HG03378 (cell line): ENCODE results near the gene CBLIF.
"Not testable (repeated sequence)": the region's sequence is repeated elsewhere in the genome, so short reads cannot be mapped to it uniquely, and the experiment has no call there.

Experiments used
- ATAC-seq: cut with Tn5 transposase; IDR thresholded peaks from one replicate; pipeline ENCODE4 v1.9.1; 2021; ENCODE audit warnings: mild to moderate bottlenecking, moderate library complexity; ENCODE audit not compliant: unreplicated experiment

CBLIF gene

DNA sequence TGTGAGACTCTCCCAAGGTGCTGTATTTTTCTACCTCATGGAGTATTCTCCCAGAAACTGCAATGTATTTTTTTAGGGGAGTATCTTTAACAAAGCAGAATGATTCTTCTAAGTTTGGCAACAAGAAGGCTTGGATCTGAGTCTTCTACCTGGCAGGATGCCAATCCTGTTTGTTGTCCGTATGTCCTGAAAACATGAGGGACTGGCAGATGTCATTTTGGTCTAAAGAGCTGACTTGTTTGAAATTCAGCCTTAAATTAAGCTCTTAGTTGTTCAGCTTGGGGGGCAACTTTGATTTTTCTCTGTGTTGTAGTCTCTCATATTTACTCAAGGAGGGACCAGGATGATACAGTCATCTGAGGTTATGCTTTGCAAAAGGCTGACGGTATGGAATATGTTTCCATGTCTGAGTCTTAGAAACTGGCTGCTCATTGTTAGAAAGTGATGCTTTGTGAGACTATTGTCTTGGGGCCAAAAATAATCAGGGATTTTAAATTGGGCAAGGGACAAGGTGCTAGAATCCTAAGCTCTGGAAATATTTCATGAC, 44.1 kb downstream of the CBLIF start:
- no peak for ATAC-seq

DNA sequence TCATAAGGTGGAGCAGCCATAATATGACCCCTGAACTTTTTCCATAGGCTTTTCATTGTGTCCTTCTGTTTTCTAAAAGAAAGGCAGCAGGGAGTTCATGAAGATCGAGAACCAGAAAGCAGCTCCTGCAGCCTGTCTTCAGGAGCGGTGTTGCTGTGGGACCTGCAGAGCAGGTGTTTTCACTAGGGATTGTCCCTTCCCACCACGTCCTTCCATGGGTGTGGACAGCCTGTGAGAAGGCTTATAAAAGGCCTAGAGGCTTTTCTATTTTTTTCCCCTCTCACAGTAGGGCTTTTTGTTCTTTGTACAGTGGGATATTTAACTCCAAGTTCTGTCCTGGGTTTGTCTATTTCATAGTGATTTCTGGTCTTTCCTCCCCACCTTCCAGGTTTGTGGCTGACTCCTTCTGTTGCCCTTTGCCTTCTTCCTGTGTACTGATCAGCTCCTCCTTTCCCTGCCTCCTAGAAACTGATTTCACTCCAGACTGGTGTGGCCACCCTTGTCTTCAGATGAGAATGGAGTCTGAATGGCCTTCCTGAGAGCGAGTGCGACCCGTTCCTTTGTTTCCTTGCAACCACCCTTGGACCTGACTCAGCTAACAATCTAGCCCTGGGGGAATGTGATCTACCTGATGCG, 44.8 kb downstream of the CBLIF start:
- ATAC-seq, result no peak

DNA sequence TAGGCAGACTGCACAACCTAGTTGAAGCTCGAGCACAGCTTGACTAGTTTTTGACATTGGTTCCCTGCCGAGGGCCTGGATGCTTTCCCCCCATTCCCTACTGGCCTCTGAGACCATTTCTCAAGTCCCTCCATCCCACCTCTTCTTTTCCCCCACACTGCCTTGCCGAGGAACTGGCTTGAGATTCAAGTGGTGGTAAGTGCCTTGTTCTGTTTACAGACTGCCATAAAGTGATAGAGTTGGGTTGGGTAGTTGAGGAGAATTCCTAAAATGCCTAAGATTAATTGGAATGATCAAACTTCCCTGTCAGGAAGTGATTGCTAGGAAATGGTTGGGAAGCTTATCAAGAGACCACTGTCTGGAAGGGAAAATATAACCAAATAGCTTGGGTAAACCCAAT, 50.9 kb downstream of the CBLIF start:
- ATAC-seq, result no peak

DNA sequence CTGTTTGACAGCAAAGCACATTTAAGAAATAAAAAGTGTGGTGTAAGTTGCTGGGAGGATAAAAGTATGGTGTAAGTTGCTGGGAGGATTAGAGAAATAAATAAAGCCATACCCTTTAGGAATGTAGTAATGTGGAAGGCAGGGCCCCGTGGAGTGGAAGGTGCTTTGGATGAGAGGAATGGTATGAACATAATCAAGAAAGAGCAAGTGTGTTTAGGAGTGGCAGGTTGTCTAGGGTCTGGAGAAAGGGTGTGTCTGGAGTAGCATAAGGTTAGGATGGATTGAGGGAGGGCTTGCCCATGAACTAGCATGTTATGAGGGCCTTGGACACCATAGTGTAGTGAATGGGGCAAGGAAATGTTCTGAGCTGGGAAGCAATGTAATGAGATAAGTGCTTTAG, 52.8 kb downstream of the CBLIF start:
- no peak for ATAC-seq

DNA sequence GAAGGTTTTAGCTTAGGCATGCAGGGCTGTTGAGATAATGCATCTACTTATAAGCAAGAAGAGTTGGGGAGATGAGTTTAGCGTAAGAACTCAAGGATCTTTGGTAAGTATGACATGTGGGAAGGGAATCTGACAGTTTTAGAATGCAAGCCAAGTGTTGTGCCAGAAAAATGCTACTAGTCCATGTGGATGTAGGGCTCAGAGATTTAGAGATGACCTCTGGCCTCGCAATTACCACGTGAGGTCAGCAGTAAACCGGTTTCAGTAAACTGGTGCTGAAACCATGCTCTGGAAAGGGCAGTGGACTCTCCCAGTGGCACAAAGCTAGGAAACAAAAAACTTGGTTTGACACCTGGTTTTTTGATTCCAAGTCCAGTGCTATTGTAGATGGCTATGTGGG, 53.7 kb downstream of the CBLIF start:
- no peak for ATAC-seq

DNA sequence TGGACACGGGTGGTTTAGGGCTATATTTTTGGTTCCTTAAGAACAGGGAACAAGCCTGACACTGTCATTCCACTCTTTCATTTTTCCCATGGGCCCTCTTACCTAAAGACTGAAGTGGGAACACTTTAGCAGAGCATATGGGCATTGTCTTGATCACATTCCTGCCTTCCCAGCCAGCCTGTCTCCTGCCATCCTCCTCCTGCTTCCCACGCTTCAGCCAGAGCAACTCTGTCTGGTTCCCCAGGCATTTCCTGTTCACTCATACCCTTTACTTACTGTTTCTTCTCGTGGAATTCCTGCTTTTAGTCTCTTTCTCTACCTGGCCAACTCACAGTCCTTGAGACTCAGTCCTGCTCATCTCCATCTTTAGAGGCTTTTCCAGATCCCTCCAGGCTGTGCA, 57.5 kb downstream of the CBLIF start:
- ATAC-seq, result no peak

DNA sequence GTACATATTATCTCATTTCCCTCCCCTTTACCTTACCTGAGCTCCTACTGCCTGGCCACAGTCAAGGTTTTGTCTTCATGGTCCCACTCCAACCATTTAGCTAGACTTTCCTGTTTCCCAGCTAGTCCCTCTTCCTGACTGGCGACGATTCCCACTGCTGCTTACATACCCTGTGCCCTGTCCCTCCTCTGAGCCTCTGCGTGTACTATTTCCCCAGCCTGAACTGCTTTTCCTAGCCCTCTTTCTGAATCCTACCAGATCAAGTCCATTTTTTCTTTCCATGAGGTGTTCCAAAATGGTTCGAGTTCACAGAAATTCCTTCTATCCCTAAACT, 58.1 kb downstream of the CBLIF start:
- ATAC-seq, result no peak

DNA sequence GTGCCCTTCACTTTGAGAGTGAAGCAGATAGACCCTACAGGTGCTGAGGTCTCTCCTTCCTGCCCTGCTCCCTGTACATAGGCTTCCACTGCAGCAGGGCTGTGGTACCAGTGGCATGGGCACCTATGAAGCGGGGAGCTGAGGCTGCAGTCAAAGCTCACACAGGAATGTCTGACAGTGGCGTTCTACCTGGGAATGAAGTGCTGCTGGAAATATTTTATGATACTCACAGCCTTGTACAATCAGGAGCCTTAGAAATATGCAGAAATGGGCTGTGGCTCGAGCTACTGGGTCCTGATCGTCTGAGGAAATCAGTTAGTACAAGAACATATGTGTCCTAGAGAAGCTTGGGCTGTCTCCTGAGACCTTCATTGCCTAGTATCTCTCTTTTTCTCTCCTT, 59.5 kb downstream of the CBLIF start:
- ATAC-seq, result no peak

DNA sequence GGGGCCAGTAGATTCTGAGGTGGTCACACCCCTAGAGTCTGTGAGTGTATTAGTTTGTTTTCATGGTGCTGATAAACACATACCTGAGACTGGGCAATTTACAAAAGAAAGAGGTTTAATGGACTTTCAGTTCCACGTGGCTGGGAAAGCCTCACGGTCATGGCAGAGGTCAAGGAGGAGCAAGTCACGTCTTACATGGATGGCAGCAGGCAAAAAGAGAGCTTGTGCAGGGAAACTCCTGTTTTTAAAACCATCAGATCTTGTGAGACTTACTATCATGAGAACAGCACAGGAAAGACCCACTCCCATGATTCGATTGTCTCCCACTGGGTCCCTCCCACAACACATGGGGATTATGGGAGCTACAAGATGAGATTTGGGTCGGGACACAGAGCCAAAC, 60.9 kb downstream of the CBLIF start:
- not testable (repeated sequence) for ATAC-seq

DNA sequence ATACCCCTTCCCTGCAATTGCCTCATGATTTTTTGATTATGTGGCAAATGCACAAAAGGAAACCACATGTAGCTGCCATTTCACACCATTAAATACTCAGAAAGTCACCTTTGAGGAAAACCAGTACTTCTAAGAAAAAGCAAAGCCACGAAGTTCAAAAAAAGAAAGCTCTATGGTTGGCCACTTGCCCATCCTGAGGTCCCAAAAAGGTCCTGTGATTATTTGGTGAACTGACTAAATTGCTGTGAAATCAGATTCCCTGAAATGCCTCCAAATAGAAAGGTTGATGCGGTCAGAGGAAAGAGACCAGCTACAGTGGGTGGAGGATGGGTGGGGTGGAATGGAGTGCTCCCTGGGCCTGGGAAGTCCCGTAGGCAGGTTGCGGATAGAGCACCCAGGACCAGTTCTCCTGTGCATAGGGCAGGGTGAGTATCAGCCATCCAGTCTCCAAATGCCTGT, 61.6 kb downstream of the CBLIF start:
- no peak for ATAC-seq

DNA sequence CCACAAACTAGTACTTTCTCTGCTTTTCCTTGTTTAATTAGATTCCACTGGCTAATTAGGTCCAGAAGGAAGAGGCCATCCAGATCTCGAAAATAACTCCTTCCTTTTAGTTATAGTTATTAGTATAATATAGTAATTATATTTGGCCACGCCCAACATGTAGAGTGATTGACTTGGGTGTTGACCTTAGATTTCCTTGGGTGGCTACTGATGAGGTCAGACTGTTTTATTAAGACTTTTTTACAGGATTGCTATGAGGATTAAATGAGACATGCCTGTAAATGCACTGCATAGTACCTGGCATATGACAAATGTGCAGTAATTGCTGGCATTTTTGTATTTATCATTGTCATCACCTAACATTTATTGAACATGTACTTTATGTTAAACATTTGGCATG, 63.2 kb downstream of the CBLIF start:
- ATAC-seq, result no peak

DNA sequence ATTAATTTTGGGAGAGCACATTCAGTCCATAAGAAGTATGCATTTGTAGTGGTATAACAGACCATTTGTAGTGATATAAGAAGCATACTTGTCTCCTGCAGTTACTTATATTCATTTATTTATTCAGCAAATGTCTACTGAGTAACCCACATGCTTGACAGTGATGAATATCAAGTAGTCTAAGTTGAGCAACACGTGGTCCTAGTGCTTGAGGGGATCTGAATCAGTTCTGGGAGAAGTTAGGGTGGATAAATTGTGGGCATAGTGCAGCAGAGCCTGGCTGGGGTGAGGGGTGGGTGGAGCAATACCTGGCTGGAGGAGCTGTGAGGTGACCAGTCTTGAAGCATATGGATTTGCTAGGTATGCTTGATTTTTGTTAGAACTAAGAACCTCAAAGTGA, 65.8 kb downstream of the CBLIF start:
- ATAC-seq, result no peak
